Measurements from ENCODE around the gene MMP14.

- TF ChIP-seq, protein P1, sequence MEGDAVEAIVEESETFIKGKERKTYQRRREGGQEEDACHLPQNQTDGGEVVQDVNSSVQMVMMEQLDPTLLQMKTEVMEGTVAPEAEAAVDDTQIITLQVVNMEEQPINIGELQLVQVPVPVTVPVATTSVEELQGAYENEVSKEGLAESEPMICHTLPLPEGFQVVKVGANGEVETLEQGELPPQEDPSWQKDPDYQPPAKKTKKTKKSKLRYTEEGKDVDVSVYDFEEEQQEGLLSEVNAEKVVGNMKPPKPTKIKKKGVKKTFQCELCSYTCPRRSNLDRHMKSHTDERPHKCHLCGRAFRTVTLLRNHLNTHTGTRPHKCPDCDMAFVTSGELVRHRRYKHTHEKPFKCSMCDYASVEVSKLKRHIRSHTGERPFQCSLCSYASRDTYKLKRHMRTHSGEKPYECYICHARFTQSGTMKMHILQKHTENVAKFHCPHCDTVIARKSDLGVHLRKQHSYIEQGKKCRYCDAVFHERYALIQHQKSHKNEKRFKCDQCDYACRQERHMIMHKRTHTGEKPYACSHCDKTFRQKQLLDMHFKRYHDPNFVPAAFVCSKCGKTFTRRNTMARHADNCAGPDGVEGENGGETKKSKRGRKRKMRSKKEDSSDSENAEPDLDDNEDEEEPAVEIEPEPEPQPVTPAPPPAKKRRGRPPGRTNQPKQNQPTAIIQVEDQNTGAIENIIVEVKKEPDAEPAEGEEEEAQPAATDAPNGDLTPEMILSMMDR (conservative IDR thresholded peaks at IDR 0.05) = no peak
- TF ChIP-seq EZH2 (IDR thresholded peaks at IDR 0.05; ENCODE audit: low read depth) = no peak
Observed at GRCh38 chr14:22822571-22823098, 13.8 kb upstream of the MMP14 start.

Measured in PC-9 (cell line).